Glutamatergic neuron (in vitro differentiated cells): ENCODE results near the gene TMEM119. TPM values are rescaled to one million over a fixed set of nuclear protein-coding genes. Genes with fewer than 3 reads are reported as not detected.

Experiments used
- DNase-seq: peaks from one replicate; pipeline ENCODE4 v3.0.0; 2022
- H3K27ac Mint-ChIP-seq: one replicate; pipeline ENCODE4 v1.8.0; 2020; ENCODE audit warnings: mild to moderate bottlenecking, mixed read lengths, inconsistent platforms; ENCODE audit not compliant: unreplicated experiment
- H3K27me3 Mint-ChIP-seq: one replicate; pipeline ENCODE4 v1.8.0; 2020; ENCODE audit warnings: mild to moderate bottlenecking, moderate library complexity, mixed read lengths, inconsistent platforms; ENCODE audit not compliant: unreplicated experiment
- H3K36me3 Mint-ChIP-seq: one replicate; pipeline ENCODE4 v1.8.0; 2020; ENCODE audit warnings: mild to moderate bottlenecking, mixed read lengths, inconsistent platforms; ENCODE audit not compliant: unreplicated experiment
- H3K4me1 Mint-ChIP-seq: one replicate; pipeline ENCODE4 v1.8.0; 2020; ENCODE audit warnings: mild to moderate bottlenecking, low read depth, mixed read lengths, inconsistent platforms; ENCODE audit not compliant: unreplicated experiment
- H3K4me3 Mint-ChIP-seq: one replicate; pipeline ENCODE4 v1.8.0; 2020; ENCODE audit warnings: mild to moderate bottlenecking, mixed read lengths, inconsistent platforms; ENCODE audit not compliant: unreplicated experiment
- H3K9me3 Mint-ChIP-seq: one replicate; pipeline ENCODE4 v1.8.0; 2020; ENCODE audit warnings: mild to moderate bottlenecking, moderate library complexity, mixed read lengths, inconsistent platforms; ENCODE audit not compliant: unreplicated experiment
- CTCF ChIP-seq: fragments of 200-600 bp; sonication (generic); IDR thresholded peaks from one replicate; pipeline ENCODE4 v1.5.0; 2021; ENCODE audit not compliant: partially characterized antibody, unreplicated experiment
- total RNA-seq: library from RNA; stranded (reverse); fragmentation: NEBNext Ultra II Directional; extraction: Animal tissue kit (Norgen Biotek cat#: 25700); gene quantifications from one replicate; pipeline ENCODE4 v1.2.1, GENCODE V29; 2021; ENCODE audit not compliant: unreplicated experiment

TMEM119 gene
- total RNA-seq, 1 donor from 2014 or later = 0.15 TPM

- H3K36me3 Mint-ChIP-seq = no peaks in the 10 kb centered on the region
- H3K9me3 Mint-ChIP-seq = peaks cover 3% of the 10 kb centered on the region
- peaks cover 1% of the 10 kb centered on the region for H3K4me1 Mint-ChIP-seq
- peaks cover 2% of the 10 kb centered on the region for H3K27me3 Mint-ChIP-seq
- H3K27ac Mint-ChIP-seq = no peak overlapping the region
- H3K4me3 Mint-ChIP-seq = no peak overlapping the region
- TF ChIP-seq CTCF = no peak
- no peak for DNase-seq
These were observed 5.3 kb upstream of the TMEM119 start for GRCh38 chr12:108602976-108603704.

GRCh38 chr12:108602209-108602705 lies 4.4 kb upstream of the TMEM119 start:
- Mint-ChIP-seq H3K27ac (no peak overlapping the region), H3K36me3 (no peaks in the 10 kb centered on the region), H3K9me3 (peaks cover 4% of the 10 kb centered on the region), H3K4me3 (no peak overlapping the region), H3K27me3 (peaks cover 4% of the 10 kb centered on the region), H3K4me1 (peaks cover 6% of the 10 kb centered on the region)
- no peak for TF ChIP-seq CTCF
- no peak for DNase-seq

- TF ChIP-seq CTCF = no peak
- no peak for DNase-seq
- Mint-ChIP-seq H3K36me3 (no peaks in the 10 kb centered on the region), H3K4me1 (peaks cover 4% of the 10 kb centered on the region), H3K9me3 (peaks cover 4% of the 10 kb centered on the region), H3K27ac (no peak overlapping the region), H3K4me3 (no peak overlapping the region), H3K27me3 (peaks cover 4% of the 10 kb centered on the region)
These were observed 2.8 kb upstream of the TMEM119 start for GRCh38 chr12:108600702-108601007.

- Mint-ChIP-seq H3K9me3 (peaks cover 4% of the 10 kb centered on the region), H3K36me3 (no peaks in the 10 kb centered on the region), H3K27ac (no peak overlapping the region), H3K4me1 (peaks cover 4% of the 10 kb centered on the region), H3K27me3 (peaks cover 4% of the 10 kb centered on the region), H3K4me3 (no peak overlapping the region)
- TF ChIP-seq CTCF = no peak
- DNase-seq = no peak
These were observed 2.2 kb upstream of the TMEM119 start for GRCh38 chr12:108599948-108600701.

- DNase-seq = no peak
- Mint-ChIP-seq H3K36me3 (no peaks in the 10 kb centered on the region), H3K4me3 (no peak overlapping the region), H3K9me3 (peaks cover 2% of the 10 kb centered on the region), H3K27me3 (peaks cover 4% of the 10 kb centered on the region), H3K4me1 (peaks cover 4% of the 10 kb centered on the region), H3K27ac (no peak overlapping the region)
- TF ChIP-seq CTCF = no peak
These were observed 1.7 kb upstream of the TMEM119 start for GRCh38 chr12:108599541-108599940.
